ENCODE data around the gene FBLIM1.

The FBLIM1 gene

DNA sequence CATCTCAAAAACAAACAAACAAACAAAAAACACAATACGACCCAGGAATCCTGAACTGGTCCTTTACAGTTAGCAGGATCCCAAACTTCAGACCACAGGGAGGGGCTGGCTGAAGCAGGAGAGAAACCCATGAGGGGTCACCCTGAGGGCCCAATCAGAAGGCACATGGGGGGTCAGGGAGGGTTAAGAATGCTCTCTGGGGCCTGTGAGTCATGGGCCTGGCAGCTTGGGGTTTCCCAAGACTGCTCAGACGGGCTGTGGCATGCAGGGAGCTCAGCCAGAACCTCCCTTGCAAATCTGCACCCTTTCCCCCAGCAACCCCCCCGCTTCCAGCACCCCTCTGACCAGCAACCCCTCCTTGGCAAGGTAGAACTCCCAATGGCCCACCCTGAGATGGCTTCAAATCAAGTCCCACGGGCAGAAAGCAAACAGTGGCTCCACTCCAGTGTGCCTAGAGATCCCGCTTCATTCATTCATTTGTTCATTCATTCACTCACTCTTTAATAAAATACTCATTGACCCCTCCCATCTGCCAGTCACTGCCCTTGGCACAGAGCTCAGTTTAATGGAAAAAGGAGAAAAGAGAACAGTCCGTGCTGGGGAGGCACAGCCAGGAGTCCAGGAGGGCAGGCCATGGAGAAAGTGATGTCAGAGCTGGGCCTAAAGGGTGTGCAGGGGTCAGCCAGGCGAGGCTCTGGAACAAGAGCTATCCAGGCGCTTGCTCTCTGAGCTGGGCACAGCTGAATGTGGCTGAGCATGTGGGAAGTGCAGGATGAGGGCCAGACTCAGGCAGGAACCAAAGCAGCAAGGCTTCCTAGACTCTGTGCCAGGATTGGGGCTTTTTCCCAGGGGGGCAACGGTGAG is 40.6 kb downstream of the FBLIM1 start:
- H3K36me3 ChIP-seq (ENCODE audit: control insufficient read depth in 2 of 2, insufficient read depth in 1 of 2, low read length in 2 of 2): no peaks in the 10 kb centered on the region
- no peaks in the 10 kb centered on the region for H3K9me3 ChIP-seq (ENCODE audit: control insufficient read depth, insufficient read depth, low read depth, low read length)
- peaks cover 12% of the 10 kb centered on the region for H3K4me1 ChIP-seq (ENCODE audit: control insufficient read depth, insufficient read depth, low read length)
- ChIA-PET CTCF (interaction anchor here (0.7 to 3.1 kb wide), 3 partner anchors 16 to 76 kb away, joined by 4 to 21 read pairs (median 4); no protein-coding TSS in a partner anchor), POLR2A (interaction anchor here (0.7 to 3.1 kb wide), 7 partner anchors 9 to 49 kb away, joined by 3 to 27 read pairs (median 3); partner anchors contain the start of gene SPEN)
- peak overlapping the region; percentile 23 for H3K4me3 ChIP-seq (ENCODE audit: low read depth, low read length)
- peak overlapping the region; percentile 4; the same call in 1 of the 2 replicates for H3K27ac ChIP-seq (ENCODE audit: extremely low read depth, low read depth, low read length)
- TF ChIP-seq, protein P1, sequence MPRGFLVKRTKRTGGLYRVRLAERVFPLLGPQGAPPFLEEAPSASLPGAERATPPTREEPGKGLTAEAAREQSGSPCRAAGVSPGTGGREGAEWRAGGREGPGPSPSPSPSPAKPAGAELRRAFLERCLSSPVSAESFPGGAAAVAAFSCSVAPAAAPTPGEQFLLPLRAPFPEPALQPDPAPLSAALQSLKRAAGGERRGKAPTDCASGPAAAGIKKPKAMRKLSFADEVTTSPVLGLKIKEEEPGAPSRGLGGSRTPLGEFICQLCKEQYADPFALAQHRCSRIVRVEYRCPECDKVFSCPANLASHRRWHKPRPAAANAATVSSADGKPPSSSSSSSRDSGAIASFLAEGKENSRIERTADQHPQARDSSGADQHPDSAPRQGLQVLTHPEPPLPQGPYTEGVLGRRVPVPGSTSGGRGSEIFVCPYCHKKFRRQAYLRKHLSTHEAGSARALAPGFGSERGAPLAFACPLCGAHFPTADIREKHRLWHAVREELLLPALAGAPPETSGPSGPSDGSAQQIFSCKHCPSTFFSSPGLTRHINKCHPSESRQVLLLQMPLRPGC (tag by site-specific recombination; IDR thresholded peaks at IDR 0.05): 0 out of 2 replicates have a peak, but pooled peaks have one; percentile 23
- TF ChIP-seq ZNF366 (tag by site-specific recombination; conservative IDR thresholded peaks at IDR 0.05) (peak; percentile 60; the same call in 1 of the 2 replicates), GFI1B (tag by site-specific recombination; IDR thresholded peaks at IDR 0.05) (no peak), ZEB2 (tag by site-specific recombination; IDR thresholded peaks at IDR 0.05) (0 out of 2 replicates have a peak, but pooled peaks have one; percentile 52), SP2 (tag by site-specific recombination; IDR thresholded peaks at IDR 0.05) (peak; percentile 30; the same call in 1 of the 2 replicates), ZSCAN30 (tag by site-specific recombination; IDR thresholded peaks at IDR 0.05) (no peak), ZIC2 (tag by site-specific recombination; IDR thresholded peaks at IDR 0.05) (peak; percentile 68), ZNF266 (tag by site-specific recombination; IDR thresholded peaks at IDR 0.05; ENCODE audit: low read depth) (peak; percentile 98), ZBTB48 (tag by site-specific recombination; IDR thresholded peaks at IDR 0.05) (peak; percentile 72; the same call in 1 of the 2 replicates), YY2 (tag by site-specific recombination; IDR thresholded peaks at IDR 0.05) (no peak), ZXDB (tag by site-specific recombination; IDR thresholded peaks at IDR 0.05) (peak; percentile 99), GLIS2 (tag by site-specific recombination; IDR thresholded peaks at IDR 0.05) (peak; percentile 94), KLF9 (tag by site-specific recombination; IDR thresholded peaks at IDR 0.05; ENCODE audit: low read depth) (no peak), ZNF248 (tag by site-specific recombination; IDR thresholded peaks at IDR 0.05) (no peak), ZNF416 (tag by site-specific recombination; IDR thresholded peaks at IDR 0.05) (no peak), GLI4 (tag by site-specific recombination; IDR thresholded peaks at IDR 0.05) (no peak)
- TF ChIP-seq, protein P2, sequence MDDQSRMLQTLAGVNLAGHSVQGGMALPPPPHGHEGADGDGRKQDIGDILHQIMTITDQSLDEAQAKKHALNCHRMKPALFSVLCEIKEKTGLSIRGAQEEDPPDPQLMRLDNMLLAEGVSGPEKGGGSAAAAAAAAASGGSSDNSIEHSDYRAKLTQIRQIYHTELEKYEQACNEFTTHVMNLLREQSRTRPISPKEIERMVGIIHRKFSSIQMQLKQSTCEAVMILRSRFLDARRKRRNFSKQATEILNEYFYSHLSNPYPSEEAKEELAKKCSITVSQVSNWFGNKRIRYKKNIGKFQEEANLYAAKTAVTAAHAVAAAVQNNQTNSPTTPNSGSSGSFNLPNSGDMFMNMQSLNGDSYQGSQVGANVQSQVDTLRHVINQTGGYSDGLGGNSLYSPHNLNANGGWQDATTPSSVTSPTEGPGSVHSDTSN (CRISPR knock-in tag; IDR thresholded peaks at IDR 0.05): no peak
- TF ChIP-seq, protein P3, sequence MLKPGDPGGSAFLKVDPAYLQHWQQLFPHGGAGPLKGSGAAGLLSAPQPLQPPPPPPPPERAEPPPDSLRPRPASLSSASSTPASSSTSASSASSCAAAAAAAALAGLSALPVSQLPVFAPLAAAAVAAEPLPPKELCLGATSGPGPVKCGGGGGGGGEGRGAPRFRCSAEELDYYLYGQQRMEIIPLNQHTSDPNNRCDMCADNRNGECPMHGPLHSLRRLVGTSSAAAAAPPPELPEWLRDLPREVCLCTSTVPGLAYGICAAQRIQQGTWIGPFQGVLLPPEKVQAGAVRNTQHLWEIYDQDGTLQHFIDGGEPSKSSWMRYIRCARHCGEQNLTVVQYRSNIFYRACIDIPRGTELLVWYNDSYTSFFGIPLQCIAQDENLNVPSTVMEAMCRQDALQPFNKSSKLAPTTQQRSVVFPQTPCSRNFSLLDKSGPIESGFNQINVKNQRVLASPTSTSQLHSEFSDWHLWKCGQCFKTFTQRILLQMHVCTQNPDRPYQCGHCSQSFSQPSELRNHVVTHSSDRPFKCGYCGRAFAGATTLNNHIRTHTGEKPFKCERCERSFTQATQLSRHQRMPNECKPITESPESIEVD (tag by site-specific recombination; IDR thresholded peaks at IDR 0.05): no peak
- TF ChIP-seq, protein P4, sequence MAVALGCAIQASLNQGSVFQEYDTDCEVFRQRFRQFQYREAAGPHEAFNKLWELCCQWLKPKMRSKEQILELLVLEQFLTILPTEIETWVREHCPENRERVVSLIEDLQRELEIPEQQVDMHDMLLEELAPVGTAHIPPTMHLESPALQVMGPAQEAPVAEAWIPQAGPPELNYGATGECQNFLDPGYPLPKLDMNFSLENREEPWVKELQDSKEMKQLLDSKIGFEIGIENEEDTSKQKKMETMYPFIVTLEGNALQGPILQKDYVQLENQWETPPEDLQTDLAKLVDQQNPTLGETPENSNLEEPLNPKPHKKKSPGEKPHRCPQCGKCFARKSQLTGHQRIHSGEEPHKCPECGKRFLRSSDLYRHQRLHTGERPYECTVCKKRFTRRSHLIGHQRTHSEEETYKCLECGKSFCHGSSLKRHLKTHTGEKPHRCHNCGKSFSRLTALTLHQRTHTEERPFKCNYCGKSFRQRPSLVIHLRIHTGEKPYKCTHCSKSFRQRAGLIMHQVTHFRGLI (tag by site-specific recombination; IDR thresholded peaks at IDR 0.05): no peak
- TF ChIP-seq, protein P5, sequence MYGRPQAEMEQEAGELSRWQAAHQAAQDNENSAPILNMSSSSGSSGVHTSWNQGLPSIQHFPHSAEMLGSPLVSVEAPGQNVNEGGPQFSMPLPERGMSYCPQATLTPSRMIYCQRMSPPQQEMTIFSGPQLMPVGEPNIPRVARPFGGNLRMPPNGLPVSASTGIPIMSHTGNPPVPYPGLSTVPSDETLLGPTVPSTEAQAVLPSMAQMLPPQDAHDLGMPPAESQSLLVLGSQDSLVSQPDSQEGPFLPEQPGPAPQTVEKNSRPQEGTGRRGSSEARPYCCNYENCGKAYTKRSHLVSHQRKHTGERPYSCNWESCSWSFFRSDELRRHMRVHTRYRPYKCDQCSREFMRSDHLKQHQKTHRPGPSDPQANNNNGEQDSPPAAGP (tag by site-specific recombination; IDR thresholded peaks at IDR 0.05): peak; percentile 89
- TF ChIP-seq, protein P6, sequence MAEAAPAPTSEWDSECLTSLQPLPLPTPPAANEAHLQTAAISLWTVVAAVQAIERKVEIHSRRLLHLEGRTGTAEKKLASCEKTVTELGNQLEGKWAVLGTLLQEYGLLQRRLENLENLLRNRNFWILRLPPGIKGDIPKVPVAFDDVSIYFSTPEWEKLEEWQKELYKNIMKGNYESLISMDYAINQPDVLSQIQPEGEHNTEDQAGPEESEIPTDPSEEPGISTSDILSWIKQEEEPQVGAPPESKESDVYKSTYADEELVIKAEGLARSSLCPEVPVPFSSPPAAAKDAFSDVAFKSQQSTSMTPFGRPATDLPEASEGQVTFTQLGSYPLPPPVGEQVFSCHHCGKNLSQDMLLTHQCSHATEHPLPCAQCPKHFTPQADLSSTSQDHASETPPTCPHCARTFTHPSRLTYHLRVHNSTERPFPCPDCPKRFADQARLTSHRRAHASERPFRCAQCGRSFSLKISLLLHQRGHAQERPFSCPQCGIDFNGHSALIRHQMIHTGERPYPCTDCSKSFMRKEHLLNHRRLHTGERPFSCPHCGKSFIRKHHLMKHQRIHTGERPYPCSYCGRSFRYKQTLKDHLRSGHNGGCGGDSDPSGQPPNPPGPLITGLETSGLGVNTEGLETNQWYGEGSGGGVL (tag by site-specific recombination; IDR thresholded peaks at IDR 0.05): peak; percentile 52
- TF ChIP-seq, protein P7, sequence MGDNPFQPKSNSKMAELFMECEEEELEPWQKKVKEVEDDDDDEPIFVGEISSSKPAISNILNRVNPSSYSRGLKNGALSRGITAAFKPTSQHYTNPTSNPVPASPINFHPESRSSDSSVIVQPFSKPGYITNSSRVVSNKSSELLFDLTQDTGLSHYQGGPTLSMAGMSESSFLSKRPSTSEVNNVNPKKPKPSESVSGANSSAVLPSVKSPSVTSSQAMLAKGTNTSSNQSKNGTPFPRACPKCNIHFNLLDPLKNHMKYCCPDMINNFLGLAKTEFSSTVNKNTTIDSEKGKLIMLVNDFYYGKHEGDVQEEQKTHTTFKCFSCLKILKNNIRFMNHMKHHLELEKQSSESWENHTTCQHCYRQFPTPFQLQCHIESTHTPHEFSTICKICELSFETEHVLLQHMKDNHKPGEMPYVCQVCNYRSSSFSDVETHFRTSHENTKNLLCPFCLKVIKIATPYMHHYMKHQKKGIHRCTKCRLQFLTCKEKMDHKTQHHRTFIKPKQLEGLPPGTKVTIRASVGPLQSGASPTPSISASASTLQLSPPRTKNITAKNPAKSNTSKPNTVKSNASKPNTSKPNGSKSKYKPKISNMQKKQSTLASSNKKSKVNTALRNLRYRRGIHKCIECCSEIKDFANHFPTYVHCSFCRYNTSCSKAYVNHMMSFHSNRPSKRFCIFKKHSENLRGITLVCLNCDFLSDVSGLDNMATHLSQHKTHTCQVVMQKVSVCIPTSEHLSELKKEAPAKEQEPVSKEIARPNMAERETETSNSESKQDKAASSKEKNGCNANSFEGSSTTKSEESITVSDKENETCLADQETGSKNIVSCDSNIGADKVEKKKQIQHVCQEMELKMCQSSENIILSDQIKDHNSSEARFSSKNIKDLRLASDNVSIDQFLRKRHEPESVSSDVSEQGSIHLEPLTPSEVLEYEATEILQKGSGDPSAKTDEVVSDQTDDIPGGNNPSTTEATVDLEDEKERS (tag by site-specific recombination; IDR thresholded peaks at IDR 0.05): no peak

Data from HEK293 (cell line).